ENCODE measurements around the gene TYRO3.
"Not testable (repeated sequence)": the region's sequence is repeated elsewhere in the genome, so short reads cannot be mapped to it uniquely, and the experiment has no call there.

GRCh38 chr15:41592718-41593117 is 33.7 kb downstream of the TYRO3 start:
- TF ChIP-seq CTCF, POLR2A, POLR2AphosphoS5 (IDR thresholded peaks at IDR 0.05): not testable (repeated sequence)
